NCI-H2227 treated with DMSO at 0.1 percent for 48 hours (cell line): ENCODE measurements around the gene TRAPPC11.
"Not testable (repeated sequence)": the region's sequence is repeated elsewhere in the genome, so short reads cannot be mapped to it uniquely, and the experiment has no call there.

Experiments used
- DNase-seq: peaks from one replicate; lab custom pipeline; 2025; lab: John Stamatoyannopoulos, UW

TRAPPC11 gene

DNA sequence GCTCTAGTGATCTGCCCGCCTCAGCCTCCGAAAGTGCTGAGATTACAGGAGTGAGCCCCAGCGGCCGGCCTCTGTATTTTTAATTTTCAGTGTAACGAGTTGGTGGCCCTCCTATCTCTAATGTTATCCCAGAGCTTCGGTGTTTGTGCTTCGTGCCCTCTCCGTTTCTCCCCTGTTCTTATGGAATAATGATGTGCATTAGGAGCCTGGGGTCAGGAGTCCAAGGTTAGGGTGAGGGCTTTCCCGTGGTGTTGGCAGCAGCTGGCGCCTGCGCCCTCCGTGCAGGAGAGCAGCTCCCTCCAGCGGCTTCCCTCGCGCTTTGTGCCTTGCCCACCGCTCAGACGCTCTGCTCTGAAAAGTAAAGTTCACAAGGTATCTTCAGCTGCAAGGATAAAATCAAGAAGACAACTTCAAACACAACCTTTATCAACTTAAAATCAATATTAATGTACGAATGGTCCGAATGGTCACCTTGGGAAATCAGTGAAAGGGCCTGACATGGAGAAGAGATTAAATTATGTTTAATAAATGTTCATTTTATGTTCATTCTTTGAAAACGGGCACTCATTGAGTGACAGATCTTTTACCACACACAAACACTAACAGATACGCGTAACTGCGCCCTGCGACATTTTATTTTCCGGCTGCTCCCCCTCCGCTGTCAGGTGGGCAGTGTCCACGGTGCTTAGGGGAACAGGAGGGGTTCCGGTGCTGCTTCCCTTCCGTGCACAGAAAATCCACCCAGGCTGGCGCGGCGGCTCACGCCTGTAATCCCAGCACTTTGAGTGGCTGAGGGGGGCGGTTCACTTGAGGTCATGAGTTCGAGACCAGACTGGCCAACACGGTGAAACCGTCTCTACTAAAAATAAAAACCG lies 62.4 kb downstream of the TRAPPC11 start:
- no peak for DNase-seq

DNA sequence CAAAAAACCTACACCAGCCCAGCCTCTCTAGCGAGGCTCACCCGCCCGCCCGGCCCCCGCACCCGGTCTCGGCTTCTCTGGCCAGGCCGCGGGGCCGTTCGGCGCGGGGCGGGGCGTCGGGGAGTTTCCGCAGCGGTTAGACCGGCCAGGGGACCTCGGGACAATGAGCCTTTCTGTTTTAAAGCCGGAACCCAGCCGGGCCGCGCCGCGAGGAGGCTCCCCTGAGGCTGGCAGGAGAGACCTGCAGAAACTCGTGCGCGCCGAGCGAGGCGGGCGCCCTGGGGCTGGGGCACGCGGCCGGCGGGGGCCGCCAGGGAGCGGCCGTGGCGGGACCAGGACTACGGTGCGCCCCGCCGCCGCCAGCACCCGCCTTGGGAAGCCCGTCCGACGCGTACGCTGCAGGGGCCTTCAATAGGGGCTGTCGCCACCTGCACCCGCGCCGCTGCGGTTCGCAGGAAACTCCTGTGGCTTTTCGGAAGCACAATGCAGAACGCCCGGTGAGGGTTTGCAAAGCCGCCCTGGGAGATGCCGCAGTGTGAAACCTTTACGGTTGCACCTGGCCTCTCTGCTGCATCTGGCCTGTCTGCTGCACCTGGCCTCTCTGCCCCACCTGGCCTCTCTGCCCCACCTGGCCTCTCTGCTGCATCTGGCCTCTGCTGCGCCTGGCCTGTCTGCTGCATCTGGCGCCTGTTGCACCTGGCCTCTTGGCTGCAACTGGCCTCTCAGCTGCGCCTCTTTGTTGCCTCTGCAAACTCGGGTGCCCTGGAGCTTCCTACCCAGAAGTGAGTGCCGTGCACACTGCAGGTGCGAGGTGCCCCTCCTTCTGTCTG lies 63.9 kb downstream of the TRAPPC11 start:
- no peak for DNase-seq

DNA sequence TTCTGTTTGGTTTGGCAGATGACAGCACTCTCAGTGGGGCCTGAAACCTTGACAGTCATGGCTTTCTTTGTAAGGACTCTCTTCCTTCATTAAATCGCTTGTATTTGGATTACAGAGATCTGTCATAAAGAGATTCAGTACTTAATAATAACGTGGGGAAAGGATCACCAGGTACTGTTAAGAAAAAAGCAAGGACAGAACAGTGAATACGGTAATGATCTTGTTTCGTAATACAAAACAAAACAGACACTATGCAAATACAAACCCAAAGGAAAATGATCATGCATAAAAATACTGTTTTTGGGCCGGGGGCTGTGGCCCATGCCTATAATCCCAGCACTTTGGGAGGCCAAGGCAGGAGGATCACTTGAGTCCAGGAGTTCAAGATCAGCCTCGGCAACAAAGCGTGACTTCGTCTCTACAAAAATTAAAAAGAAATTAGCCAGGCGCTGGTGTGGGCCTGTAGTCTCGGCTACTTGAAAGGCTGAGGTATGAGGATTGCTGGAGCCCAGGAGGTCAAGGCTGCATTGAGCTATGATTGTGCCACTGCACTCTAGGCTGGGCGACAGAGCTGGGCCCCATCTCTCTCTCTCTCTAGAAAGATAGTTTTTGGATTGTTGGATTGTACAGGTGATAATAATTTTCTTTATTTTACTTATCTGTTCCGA lies 64.6 kb downstream of the TRAPPC11 start:
- DNase-seq = no peak

DNA sequence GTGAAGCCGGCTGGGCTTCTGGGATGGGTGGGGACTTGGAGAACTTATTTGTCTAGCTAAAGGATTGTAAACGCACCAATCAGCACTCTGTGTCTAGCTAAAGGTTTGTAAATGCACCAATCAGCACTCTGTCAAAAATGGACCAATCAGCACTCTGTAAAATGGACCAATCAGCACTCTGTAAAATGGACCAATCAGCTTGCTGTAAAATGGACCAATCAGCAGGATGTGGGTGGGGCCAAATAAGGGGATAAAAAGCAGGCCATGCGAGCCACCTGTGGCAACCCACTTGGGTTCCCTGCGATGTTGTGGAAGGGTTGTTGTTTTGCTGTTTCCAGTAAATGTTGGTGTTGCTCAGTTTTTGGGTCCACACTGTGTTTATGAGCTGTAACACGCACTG lies 66.5 kb downstream of the TRAPPC11 start:
- not testable (repeated sequence) for DNase-seq

DNA sequence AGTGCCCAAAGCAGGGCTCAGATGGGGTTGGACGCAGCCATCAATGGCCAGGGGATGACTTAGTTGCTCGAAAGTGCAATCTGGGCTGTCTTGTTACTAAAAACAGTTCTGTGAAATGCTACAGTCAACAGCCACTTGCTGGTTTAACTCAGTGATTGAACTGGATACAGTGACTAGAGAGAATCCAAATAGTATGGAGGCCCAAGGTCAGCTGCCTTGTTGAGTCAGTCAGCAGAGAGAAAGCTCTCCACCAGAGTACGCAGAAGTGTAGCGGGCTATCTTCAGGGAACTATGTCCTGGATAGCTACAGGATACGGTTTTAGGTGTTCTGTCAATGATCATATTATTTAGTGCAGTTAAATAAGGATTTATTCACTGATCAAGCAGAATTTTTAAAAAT lies 68.4 kb downstream of the TRAPPC11 start:
- DNase-seq = no peak

DNA sequence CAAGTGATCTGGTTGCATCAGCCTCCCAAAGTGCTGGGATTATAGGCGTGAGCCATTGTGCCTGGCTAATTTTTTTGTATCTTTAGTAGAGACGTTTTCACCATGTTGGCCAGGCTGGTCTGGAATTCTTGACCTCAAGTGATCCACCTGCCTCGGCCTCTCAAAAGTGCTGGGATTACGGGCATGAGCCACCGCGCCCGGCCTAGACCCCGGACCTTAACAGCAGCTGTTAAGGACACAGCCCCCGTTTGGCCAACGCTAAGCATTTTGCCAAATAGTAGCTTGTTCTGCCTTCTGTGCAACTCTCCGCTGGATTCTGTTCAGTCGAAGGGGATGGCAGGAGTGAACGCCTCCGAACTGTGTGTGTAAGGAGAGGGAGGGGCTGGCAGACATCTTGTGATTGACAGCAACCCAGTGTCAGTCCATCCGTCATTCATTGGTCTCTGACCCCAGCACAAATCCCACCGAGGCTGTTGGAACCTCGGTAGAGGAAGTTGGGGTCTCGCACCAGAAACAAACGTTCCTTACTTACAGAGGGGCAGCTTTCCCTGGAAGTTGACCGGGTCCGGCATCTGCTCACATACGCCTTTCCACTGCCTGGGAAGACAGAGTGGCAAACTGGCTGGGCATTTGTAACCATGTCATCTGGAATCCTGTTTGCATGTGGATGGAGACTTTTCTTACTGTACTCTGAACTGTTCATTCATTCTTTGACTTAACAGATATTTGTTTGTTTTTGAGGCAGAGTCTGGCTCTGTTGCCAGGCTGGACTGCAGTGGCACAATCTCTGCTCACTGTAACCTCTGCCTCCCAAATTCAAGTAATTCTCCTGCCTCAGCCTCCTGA lies 69.4 kb downstream of the TRAPPC11 start:
- no peak for DNase-seq

DNA sequence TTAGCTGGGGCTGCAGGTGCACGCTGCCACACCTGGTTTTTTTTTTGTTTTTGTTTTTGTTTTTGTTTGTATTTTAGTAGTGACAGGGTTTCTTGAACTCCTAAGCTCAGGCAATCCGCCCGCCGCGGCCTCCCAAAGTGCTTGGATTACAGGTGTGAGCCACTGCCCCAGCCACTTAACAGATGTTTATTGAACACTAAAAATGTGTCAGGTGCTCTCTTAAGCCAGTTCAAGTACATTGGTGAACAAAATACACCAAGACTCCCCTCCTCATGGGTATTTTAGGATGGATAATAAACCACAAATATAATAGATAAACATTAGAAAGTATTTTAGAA lies 69.9 kb downstream of the TRAPPC11 start:
- no peak for DNase-seq

DNA sequence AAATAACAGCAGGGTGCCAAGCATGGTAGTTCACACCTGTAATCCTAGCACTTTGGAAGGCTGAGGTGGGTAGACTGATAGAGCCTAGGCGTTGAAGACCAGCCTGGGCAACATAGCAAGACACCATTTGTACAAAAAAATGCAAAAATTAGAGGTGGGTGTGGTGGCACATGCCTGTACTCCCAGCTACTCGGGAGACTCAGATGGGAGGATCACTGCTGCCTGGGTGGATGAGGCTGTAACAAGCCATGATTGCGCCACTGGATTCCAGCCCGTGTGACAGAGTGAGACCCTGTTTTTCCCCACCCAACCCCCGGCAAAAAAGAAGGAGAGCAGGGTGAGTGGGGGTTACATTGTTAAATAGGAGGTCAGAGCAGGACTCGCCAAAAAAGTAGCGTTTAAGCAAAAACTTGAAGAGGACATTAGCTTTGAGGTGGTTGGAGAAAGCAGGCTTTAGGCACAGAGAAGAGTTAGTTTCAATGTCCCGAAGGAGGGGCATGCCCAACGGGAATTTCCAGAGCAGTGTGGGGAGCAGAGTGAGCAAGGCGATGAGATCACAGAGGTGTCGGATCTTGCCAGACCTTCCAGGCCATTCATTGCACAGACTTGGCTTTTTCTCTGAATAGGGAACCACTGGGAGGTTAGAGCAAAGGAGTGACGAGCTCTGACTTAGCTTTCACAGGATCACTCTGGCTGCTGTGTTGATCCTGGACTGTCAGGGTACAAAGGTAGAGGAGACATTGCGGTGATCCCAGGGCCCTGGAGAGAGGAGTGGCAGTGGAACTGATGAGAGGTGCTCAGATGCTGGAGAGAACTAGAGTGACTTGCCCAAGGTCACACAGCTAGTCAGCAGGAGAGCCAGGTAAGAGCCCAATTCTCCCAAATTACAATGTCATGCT lies 70.6 kb downstream of the TRAPPC11 start:
- no peak for DNase-seq

DNA sequence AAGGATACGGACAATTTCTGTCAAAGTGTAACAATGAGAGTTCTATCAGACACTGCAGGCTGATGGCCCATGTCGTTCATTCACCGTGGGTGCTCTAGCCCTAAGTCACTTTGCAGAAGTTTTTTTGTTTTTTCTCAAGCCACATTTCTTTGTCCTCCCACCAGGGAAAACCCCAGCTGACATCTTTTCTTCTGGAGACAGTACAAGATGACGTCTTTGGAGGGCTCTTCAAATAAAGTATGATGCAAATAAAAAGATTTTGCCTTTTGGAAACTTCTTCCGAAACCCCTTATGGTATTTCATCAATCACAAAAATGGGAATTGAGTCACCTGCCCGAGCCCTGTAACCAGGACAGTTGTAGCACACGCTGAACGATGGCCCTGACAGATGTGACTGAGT lies 73.2 kb downstream of the TRAPPC11 start:
- DNase-seq = no peak

DNA sequence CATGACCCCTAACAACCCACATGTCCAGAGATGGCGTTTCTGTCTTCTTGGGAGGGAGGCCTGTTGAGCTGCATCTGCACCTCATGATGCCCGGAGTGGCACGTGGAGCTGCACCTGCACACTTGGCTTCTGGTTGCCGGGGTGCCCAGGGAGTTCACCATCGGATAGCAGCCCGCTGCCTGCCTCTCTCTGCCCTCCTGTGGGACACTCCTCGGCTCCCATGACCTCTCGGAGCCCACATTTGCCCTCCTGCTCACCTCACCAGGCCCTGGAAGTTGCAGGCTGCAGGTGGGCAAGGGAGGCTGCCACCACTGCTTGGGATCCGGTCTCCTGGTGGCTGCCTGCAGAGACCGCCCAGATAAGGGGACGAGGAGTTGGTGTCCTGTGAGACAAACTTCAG lies 74.1 kb downstream of the TRAPPC11 start:
- no peak for DNase-seq

DNA sequence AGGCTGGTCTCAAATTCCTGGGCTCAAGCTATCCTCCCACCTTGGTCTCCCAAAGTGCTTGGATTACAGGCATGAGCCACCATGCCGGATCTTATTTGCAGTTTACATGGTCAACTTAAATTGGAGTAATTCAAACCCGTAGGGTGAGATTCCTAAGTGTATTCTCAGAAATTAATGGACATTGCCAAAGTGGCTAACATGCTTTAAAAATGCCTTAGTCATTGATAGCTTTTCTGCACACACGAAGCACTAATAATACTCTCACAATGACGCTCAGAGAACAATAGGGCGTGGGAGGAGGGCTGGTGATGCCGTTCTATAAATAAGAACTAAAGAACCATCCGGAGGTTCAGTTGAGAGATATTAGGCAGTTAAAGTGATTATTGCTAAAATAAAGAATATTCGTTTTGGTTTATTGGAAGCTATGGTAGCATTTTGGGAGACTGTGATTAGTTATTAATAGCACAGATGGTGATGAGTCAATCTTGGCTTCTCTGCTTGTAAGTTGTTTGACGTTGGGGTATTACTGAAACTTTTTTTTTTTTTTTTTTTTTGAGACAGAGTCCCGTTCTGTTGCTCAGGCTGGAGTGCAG lies 79.1 kb downstream of the TRAPPC11 start:
- DNase-seq = no peak

DNA sequence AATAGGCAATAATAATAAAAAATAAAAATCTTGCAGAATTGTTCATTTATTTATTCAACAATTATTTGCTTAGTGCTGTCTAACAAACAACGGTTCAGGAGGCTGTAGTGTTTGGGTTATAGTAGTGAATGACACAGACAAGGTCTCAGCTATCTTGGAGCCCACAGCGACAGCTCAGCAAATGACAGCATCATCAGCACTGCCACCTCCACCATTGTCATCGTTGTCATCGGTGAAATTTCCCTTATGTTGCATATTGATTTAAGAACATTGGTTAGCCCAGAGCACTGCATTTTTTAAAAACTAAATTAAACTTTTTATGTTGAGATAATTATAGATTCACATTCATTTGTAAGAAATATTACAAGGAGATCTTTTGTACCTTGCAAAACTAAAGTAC lies 79.9 kb downstream of the TRAPPC11 start:
- DNase-seq = no peak

DNA sequence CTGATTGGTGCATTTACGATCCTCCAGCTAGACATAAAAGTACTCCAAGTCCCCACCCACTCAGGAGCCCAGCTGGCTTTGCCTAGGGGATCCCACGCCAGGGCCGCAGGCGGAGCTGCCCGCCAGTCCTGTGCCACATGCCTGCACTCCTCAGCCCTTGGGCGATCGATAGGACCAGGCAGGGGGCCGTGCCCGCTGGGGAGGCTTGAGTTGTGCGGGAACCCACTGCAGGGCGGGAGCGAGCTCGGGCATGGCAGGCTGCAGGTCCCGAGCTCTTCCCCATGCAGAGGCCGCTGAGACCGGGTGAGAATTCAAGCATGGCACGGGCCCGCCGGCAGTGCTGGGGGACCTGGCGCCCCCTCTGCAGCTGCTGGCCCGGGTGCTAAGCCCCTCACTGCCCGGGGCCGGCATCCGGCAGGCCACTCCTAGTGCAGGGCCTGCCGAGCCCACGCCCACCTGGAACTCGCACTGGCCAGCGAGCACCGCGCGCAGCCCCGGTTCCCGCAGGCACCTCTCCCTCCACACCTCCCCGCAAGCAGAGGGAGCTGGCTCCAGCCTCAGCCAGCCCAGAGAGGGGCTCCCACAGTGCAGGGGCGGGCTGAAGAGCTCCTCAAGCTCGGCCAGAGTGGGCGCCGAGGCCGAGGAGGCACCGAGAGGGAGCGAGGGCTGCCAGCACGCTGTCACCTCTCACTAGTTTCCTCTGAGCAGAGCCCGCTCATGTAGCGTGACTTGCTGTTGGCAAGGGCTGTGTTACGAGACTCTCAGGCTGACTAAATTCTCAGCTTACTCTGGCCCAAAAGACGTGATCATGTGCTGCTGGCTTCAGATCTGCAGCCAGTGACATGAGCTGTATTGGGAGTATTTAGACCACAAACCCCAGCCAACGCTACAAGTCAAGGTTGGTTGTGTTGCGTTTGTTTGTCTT lies 87.5 kb downstream of the TRAPPC11 start:
- no peak for DNase-seq

DNA sequence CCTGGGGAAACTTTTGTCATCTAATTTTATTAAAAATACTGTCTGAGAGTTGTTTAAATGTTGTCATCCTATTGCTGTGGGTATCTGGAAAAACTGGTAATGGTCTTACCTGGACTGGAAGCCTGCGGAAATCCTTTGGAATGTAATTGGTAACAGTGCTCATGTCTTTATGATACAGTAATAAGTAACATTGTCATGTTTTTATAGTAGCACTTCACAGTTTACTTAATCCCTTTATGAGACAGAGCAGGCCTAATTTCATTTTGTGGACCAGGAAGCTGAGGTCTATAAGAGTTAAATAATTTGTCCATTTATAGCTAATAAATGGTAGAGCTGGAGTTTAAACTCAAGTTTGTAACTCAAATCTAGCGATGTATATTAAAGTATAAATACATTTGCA lies 88.3 kb downstream of the TRAPPC11 start:
- DNase-seq = no peak

DNA sequence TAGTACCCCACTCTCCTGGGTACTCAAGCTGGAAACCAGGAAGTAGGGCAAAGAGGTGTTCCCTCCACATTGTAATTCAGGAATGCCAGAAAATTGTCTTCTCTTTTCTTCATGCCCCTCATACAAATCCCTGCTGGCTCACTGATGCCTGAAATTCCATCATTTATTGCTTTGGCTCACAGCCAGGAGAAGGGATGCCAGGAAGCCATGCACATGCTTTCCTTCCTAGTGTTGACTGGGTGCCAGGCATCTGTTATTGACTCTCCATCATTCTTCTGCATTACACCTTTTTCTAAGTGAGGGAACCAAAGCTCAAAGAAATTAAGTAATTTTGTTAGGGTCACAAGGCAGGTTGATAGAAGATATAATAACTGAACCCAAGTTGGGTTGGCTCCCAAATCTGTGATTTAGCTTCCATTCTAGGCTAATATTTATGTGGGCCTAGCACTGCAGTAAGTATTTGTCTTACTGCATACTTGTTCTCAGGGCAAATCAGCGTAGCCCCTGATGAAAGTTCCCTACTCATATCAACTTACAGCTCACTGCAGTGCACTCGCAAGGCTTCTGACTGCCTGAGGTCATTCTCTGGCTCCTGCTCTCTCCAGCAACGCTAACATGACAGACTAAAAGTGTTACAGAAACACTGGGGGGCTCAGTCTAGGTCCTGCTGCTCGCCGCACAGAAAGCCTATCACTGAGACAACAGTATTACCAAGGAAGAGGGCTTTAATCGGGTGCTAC lies 89.0 kb downstream of the TRAPPC11 start:
- no peak for DNase-seq

DNA sequence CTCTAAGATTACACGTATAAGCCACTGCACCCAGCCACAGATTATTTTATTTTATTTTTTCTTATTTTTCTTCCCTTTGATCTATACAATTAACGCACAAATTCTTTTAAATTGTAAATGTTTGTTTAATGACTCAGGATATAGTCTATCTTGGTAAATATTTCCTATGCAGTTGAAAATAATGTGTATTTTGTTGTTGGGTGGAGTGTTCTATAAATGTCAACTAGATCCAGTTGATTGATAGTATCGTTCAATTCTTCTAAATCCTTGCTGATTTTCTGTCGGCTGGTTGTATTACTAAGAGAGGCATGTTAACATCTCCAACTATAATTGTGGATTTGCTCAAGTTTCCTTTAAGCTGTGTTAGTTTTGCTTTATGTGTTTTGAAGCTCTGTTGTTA lies 92.0 kb downstream of the TRAPPC11 start:
- no peak for DNase-seq

DNA sequence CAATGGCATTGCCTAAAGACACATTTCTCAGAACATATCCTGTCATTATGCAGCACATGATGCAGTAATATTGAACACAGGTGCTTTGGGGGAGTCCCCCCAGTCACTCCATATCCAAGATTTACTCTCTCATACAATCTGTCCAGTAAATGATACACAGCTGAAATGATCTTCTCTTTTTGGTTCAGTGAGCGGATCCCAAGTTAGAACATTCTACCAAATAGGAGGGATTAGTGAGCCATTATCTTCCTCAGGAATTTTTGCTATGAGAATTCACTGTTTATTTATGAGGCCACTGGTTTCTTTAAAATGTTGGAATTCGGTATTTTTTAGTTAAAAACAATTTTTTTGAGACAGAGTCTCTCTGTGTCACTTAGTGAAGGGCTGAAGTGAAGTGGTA lies 96.5 kb downstream of the TRAPPC11 start:
- no peak for DNase-seq

DNA sequence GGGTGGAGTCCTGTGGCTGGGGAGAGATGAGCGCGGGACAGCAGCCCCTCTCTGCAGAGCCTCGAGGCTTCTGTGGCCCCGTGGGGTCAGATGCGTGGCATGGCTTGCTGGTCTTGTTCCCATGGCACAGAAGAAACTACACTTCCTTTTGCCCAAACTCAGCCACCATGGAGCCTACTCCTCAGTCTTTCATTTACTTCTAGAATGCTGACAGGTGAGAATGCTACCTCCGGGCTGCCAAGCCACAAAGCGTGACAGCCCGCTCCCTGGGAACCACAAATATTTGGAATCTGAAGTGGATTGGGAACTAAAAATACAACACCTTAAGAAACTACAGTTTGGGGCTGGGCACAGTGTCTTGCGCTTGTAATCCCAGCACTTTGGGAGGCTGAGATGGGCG lies 98.0 kb downstream of the TRAPPC11 start:
- no peak for DNase-seq
